Non-pigmented ciliary epithelial cell (primary cell): ENCODE measurements around the gene OSBPL1A.
"Not testable (repeated sequence)": the region's sequence is repeated elsewhere in the genome, so short reads cannot be mapped to it uniquely, and the experiment has no call there.

Source experiments
- DNase-seq: peaks from one replicate; pipeline ENCODE4 v3.0.0-alpha.2; 2010; ENCODE audit warnings: low read depth

OSBPL1A gene

DNA sequence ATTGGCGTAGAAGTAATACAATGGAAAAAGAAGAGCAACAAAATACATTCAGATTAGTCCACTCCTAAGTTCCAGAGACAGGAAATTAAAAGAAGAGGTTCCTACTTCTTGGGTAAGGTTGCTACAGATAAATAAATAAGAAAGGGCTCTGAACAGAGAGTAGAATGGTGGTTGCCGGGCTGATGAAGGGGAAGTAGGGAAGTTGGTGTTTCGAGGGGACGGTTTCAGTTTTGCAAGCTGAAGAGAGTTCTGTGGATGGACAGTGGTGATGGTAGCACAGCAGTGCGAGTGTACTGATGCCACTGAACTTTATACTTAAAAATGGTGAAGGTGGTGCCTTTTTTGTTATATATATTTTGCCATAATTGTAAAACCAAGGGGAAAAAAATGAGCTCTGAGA, 210.6 kb downstream of the OSBPL1A start:
- DNase-seq, result no peak

- peak; percentile 68 for DNase-seq
Measured at GRCh38 chr18:24185805-24186204, 211.8 kb downstream of the OSBPL1A start.

DNA sequence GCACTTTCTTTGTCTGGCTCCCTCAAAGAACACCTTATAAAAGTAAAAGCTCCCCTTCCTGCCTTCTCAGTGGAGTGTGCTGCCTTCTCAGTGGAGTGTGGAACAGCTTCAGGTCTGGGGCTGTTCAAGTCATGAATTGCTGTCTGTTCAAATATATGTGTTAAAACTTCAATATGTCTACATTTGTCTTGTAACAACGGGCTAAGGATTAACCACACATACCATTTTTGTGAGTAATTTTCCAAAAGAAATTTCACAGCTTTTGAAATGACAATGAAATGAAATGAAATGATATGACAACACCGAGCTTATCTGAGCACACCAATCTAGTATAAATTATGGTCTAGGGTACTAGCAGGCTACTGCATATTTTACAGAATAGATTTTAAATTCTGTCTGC, 215.8 kb downstream of the OSBPL1A start:
- no peak for DNase-seq

DNA sequence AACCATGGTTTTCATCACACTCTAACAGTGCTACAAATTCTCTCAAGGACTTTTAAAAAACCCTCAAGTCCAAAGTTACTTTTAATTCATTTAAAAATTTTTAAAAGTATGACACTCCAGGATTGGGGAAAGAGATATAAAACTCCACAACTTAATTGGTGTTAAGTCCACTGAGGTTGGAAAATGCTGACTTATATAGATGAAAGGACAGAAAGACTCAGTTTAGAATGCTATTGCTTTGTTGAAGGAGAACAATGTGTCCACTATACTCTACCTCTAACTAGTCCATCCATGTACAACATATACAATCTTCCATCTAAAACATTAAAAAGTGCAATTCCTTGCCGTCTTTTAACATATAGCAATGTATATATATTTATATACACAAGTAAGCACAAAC, 217.6 kb downstream of the OSBPL1A start:
- DNase-seq, result no peak

DNA sequence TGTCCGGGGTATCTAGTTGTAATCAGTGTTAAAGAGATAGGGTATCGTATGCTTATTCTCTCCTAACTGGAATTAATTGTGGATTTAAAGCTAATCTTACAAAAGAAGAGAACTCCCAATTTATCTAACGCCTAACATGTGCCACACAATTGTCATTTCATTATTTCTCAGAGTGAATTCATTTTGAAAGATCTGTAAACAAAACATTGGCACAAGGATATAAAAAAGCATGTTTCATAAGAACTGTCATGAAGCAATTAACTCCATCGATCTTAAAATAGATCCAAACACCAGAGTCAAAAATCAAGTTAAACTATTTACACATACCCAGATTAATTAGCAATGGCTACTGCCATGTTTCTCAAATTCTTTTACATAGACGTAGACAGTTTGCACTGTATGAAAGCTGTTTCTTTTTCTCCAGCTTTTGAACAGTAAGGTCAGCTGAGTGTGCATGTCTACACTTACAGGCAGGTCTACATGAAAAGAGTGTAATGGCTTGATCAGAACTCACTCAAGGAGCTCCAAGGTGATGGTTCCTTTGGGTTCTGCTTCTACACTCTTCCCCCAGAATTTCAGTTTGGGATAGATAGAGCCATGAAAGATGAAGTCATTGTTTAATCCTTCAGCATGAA, 220.0 kb downstream of the OSBPL1A start:
- no peak for DNase-seq

DNA sequence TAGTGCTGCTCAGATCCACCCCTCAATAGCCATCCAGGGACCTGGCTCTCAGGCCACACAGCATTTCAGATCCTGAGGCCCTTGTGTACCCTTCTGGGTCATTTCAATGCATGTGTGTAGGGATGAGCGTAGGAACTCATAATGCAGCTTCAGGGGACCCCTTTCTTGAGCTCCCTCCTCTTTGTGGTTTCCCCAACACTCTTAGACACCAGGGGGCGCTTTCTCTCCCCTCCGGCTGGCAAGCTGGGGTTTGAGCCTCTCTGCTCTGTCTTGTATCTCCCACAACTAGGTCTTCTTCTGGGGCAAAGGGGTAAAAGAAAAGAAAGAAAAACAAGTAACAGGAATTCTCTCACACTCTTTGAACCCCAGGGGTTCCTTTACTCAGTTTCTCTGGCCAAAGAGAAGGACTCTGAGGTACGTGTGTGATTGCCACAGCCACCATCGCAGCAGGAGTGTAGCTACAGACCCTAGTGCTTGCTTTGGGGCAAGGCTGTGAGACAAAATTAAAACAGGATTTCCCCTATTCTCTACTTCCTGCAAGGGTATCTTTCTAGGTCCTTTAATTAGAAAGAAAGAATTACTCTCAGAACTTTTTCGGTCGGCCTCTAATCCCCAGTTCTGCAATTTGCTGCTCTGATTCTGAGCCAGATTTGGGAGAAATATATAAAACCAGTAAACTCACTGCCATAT, 220.8 kb downstream of the OSBPL1A start:
- no peak for DNase-seq

DNA sequence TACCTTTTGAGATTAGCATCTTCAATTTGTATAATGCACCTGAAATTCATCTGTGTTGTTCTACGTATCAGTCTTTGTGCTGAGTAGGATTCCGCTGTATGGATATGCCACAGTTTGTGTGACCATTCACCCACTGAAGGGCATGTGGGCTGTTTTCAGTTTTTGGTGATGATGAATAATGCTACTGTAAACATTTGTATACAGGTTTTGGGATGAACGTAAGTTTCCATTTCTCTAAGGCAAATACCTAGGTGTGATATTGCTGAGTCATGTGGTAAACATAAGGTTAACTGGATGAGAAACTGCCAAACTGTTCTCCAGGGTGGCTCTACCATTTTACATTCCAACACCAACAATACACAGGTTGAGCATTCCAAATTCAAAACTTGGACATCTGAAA, 223.6 kb downstream of the OSBPL1A start:
- no peak for DNase-seq

DNA sequence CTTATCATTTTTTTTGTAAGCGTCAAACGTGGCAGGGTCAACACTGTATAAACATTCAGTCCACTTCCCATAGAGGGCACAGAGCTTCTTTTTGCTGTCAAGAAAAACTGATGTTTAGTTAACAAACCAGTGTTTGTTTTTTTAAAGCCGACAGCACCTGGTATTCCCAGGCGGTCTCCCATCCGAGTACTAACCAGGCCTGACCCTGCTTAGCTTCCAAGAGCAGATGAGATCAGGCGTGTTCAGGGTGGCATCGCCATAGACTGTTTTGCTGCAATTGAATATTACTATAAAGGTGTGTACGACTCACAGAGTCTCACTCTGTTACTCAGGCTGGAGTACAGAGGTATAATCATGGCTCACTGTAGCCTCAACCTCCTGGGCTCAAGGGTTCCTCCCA, 227.3 kb downstream of the OSBPL1A start:
- DNase-seq, result no peak

DNA sequence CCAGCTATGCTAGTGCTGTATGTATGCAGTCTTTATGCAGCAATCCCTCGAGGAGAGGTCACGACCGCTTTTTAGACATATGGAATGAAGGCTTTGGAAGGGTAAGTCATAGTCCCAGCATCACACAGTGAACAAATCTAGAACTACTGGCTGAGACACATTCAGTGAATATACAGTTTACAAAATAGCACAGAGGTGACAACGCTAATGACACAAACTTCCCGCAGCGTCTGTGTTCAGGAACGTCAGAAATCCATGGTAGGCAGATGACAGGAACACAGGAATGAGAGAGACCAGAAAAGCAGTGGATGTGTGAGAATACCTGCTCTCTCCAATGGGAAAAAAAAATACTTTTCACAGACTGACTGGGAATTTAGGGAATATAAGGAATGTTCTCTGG, 229.1 kb downstream of the OSBPL1A start:
- DNase-seq, result no peak

DNA sequence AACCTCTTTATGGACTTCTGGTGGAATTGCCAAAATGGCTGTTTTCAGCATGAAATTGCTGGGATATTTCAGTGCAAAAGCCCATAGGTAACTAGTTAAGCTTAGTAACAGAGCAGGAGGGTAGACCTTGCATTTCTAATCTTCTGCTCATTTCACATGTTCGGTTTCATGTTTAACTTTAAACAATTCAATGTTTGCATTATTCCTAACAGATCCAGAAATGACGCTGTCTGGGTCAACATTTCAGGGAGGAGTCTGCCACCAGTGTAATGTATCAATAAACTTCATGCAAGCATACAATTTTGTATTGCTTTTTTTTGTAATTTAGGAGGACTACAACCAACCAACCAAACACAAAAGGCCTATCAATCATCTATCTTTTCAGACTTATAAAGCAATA, 236.3 kb downstream of the OSBPL1A start:
- no peak for DNase-seq

GRCh38 chr18:24160086-24160485, 237.5 kb downstream of the OSBPL1A start:
- DNase-seq, result no peak

- no peak for DNase-seq
Measured at GRCh38 chr18:24157855-24158254, 239.8 kb downstream of the OSBPL1A start.

GRCh38 chr18:24153397-24153796, 244.2 kb downstream of the OSBPL1A start:
- DNase-seq, result no peak

GRCh38 chr18:24149591-24149990, 248.0 kb downstream of the OSBPL1A start:
- DNase-seq, result not testable (repeated sequence)

GRCh38 chr18:24142376-24142775, 255.2 kb downstream of the OSBPL1A start:
- DNase-seq, result no peak

GRCh38 chr18:24140697-24141096, 256.9 kb downstream of the OSBPL1A start:
- DNase-seq, result no peak

- DNase-seq, result peak; percentile 66
Measured at GRCh38 chr18:24138789-24139616, 258.6 kb downstream of the OSBPL1A start, which contains the start of gene CABYR. TSS of gene CABYR (plus strand) at chr18:24139062. CDS start at chr18:24143115, 4,053 bp downstream.

DNA sequence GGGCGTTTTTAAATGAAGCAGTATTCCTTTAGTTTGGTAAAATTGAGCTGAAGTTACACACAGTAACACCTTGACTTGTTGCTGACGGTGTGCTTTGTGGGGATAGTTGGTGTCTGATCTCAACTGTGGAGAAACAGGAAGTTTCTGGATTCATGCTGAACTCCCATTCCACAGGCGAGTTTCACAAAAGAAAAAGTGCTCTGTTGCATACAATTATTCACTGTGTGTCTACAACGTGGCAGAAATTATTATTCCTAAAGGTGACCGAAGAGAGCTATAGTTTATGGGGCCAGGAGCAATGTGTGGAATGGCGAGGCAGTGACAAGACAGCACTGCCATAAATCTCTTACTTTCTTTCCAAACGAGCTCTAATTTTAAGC, 259.2 kb downstream of the OSBPL1A start:
- no peak for DNase-seq

- no peak for DNase-seq
Measured at GRCh38 chr18:24136967-24137373, 260.7 kb downstream of the OSBPL1A start.

GRCh38 chr18:24130494-24130893, 267.1 kb downstream of the OSBPL1A start:
- DNase-seq, result no peak

GRCh38 chr18:24128700-24129099, 268.9 kb downstream of the OSBPL1A start:
- DNase-seq, result no peak

GRCh38 chr18:24127735-24128134, 269.9 kb downstream of the OSBPL1A start:
- no peak for DNase-seq
